ENCODE measurements around the gene ZFX.
"Not testable (repeated sequence)": the region's sequence is repeated elsewhere in the genome, so short reads cannot be mapped to it uniquely, and the experiment has no call there.

ZFX gene

GRCh38 chrX:24149351-24150050 is at the start of gene ZFX:
Gene ZFX, plus strand, starts transcription at chrX:24149729. Its CDS starts 23,014 bp downstream, at chrX:24172743.
- DNase-seq: peak; percentile 68

GRCh38 chrX:24100713-24101112 is 48.8 kb upstream of the ZFX start:
- no peak for DNase-seq

- DNase-seq: no peak
Measured at GRCh38 chrX:24110069-24110468, 39.5 kb upstream of the ZFX start.

- no peak for DNase-seq
Measured at GRCh38 chrX:24113181-24113580, 36.3 kb upstream of the ZFX start.

- no peak for DNase-seq
Measured at GRCh38 chrX:24117258-24117657, 32.3 kb upstream of the ZFX start.

- no peak for DNase-seq
Measured at GRCh38 chrX:24124244-24124799, 25.2 kb upstream of the ZFX start.

- no peak for DNase-seq
Measured at GRCh38 chrX:24125028-24125612, 24.4 kb upstream of the ZFX start.

GRCh38 chrX:24131476-24131875 is 18.1 kb upstream of the ZFX start:
- DNase-seq: no peak

- no peak for DNase-seq
Measured at GRCh38 chrX:24133312-24133711, 16.2 kb upstream of the ZFX start.

- DNase-seq: not testable (repeated sequence)
Measured at GRCh38 chrX:24135768-24136167, 13.8 kb upstream of the ZFX start.

- DNase-seq: no peak
Measured at GRCh38 chrX:24137192-24137591, 12.3 kb upstream of the ZFX start.

GRCh38 chrX:24143982-24144381 is 5.5 kb upstream of the ZFX start:
- DNase-seq: not testable (repeated sequence)

GRCh38 chrX:24144528-24144927 is 5.0 kb upstream of the ZFX start:
- DNase-seq: no peak

GRCh38 chrX:24145303-24146186 is 4.0 kb upstream of the ZFX start:
- no peak for DNase-seq

- DNase-seq: no peak
Measured at GRCh38 chrX:24146283-24146949, 3.1 kb upstream of the ZFX start.

- DNase-seq: no peak
Measured at GRCh38 chrX:24147165-24147564, 2.4 kb upstream of the ZFX start.

GRCh38 chrX:24148121-24148520 is 1.4 kb upstream of the ZFX start:
- DNase-seq: no peak

GRCh38 chrX:24148535-24149350 is 786 bp upstream of the ZFX start:
- no peak for DNase-seq

- DNase-seq: peak; percentile 91
Measured at GRCh38 chrX:24150051-24150790, 692 bp downstream of the ZFX start.

GRCh38 chrX:24150898-24151297 is 1.4 kb downstream of the ZFX start:
- DNase-seq: no peak

GRCh38 chrX:24151513-24151912 is 2.0 kb downstream of the ZFX start:
- no peak for DNase-seq
